HCEC 1CT (cell line): Measurements from ENCODE around the gene PPM1D.
A peak's percentile ranks its signal among the peaks of the same experiment; 100 is the strongest.
"Not testable (repeated sequence)": the region's sequence is repeated elsewhere in the genome, so short reads cannot be mapped to it uniquely, and the experiment has no call there.

Source experiments
- DNase-seq: peaks from one replicate; pipeline ENCODE4 v3.0.0-alpha.2; 2017

PPM1D gene

DNA sequence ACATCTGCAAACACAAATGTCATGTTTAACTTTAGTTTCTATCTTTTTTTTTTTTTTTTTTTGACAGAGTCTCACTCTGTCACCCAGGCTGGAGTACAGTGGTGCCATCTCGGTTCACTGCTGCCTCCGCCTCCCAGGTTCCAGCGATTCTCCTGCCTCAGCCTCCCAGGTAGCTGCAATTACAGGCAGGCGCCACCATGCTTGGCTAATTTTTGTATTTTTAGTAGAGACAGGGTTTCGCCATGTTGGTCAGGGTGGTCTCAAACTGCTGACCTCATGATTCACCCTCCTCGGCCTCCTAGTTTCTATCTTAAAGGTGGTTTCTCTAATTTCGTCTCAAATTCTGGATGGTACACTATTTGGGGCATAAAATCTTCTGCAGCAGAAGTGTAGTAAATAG, 5.8 kb upstream of the PPM1D start:
- not testable (repeated sequence) for DNase-seq

DNA sequence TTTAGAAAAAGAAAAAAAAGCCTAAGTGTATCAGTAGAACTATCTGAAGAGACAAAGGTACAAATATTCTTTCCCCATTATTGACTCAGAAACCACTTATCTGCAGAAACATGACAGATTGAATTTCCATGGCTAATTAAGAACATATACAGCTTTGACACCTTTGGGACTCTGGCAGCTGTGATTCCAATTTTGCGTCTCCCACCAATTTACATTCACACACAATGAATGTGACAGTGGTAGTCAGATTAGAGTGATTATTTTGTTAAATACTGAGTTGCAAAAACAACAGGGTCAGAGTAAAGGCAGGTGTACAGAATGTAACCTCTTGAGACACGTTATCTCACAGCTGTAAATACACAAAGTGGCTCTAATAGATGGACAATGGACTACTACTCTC, 5.3 kb upstream of the PPM1D start:
- DNase-seq, result no peak

DNA sequence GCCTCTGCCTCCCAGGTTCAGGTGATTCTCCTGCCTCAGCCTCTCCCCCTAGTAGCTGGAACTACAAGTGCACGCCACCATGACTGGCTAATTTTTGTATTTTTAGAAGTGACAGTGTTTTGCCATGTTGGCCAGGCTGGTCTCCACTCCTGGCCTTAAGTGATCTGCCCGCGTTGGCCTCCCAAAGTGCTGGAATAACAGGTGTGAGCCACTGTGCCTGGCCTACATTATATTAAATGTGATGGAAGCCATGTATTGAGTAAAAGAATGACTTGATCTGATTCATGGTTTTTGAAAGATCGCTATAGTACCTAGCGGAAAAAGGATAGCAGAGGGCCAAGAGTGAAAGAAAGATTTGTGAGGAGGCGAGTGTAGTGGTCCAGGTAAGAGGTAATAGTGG, 2.7 kb upstream of the PPM1D start:
- DNase-seq, result no peak

DNA sequence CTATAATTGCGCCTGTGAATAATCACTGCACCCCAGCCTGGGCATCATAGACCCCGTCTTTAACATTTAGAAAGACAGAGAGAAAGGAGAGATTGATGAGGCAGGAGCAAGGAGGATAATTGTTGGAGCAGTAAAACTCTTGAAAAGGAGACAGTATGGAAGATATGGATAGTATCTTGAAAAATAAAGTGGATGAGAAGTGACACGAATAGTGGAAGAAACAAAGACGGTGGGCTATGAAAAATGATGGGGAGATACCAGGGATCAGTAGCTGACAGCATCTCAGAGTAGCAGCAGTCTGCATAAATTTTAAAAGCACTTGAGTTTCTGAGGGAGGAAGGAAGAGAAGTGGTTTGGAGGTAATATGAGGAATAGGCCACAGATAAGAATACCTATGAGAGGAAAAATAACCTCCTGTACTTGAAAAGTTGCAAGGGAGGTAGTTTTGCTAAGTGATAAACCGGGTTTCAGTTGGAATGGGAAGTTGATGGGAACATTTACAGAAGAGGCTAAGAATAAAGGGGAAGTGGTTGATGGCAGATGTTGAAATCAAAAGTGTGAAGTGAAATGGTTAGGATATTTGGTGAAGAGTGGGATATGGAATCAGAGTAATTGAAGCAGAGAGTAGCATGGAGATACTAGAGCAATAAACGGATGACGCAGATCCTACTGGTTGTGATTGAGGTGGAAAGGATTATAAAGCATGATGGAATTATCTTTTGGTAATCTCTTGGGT, 1.8 kb upstream of the PPM1D start:
- DNase-seq, result no peak

DNA sequence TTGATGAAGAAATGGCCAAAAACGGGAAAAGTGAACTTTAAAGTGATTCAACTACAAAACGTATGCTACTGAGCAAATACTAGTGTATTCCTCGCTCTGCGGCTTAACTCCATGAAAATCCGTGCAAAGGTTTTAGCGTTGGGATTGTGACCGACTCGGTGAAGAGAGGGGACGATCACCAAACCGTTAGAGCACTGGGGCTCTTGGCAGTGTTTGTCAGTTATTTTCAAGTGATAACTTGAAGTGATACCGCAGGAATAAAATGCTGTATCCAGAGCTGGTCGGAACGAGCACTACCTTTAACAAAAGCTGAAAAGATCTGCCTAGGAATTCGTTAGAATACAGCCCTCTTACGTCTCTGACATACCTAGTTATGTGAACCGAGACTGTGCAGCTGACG, 773 bp upstream of the PPM1D start:
- DNase-seq, result no peak

DNA sequence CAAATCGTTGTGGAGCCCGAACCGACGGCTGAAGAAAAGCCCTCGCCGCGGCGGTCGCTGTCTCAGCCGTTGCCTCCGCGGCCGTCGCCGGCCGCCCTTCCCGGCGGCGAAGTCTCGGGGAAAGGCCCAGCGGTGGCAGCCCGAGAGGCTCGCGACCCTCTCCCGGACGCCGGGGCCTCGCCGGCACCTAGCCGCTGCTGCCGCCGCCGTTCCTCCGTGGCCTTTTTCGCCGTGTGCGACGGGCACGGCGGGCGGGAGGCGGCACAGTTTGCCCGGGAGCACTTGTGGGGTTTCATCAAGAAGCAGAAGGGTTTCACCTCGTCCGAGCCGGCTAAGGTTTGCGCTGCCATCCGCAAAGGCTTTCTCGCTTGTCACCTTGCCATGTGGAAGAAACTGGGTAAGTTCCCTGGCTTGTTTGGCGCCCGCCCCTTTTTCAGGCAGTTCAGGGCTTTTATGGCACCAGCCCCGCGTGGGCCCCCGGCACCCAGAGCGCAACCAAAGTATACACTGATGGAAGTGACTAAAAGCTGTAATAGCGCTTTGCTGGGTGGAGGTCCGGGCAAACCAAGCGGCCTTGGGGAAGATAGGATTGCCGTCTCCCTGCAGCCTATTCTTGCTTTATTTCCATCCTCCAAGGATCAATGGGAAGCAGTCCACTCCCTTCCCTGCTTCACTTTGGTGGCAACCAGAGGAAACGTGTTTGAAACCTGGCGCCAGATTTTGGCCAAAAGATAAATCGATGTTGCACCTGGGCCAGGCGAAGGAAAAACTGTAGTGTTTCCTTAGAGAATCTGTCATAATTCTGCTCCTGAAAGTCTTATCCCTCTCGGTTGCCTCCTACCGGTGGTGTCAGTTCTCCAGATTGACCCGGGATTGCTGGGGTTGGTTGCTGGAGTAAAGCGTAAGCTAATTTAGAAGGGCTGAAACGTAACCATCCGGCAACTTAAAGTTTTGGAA, 775 bp downstream of the PPM1D start:
- peak; percentile 81 for DNase-seq

DNA sequence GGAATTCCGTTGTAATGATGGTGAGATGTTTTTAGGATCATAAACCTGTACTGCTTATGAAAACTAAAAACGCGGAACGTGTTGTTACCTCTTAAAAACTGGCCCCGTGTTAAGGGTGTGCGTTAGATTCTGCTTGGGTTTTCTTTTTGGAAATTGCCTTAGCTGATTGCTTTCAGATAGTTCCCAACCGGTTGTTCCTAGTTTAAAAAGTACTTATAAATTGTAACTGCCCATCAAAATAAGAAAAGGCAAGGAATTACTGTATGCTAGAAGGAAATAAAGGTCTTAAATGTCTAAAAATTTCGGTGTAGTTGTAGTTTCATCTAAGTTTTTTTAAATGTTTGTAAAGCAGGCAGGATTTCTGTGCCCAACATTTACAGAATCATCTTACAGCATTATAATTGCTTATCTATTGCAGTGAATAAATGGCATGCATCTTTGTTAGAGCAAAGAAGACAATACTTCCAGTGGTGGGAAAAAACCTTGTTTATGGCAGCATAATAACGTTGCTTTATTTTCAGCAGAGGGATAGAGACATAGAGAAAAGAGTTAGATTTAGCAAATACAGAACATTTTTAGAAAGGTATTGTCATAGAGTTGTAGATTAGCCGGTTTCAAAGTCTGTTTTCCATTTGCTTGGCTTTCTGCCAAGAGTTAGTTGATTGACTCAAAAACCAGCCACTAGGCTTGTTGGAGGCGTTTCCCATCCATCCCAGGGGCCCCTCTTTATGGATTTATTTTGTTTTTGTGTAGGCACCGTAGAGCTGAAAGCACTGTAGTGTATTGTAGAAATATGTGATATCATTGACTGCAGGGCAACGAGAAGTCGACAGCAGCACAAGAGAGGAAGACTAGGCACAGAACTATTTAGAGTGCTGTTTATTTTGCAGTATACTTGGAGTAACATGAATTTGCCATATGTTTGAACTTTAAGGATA, 1.7 kb downstream of the PPM1D start:
- DNase-seq, result peak; percentile 82

DNA sequence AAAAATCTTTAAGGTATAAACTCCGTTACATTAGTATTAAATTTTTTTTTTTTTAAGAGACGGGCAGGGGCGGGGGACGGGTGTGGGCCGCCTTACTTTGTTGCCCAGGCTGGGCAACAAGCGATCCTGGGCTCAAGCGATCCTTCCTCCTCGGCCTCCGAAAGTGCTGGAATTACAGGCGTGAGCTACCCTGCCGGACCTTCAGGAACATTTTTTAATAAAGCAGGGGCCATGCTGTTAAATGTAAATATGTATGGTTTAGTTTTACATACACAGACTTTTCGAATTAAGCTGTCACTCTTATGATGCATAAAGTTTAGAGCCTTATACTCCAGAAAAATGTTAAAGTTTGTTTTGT, 2.4 kb downstream of the PPM1D start:
- DNase-seq, result peak; percentile 18

DNA sequence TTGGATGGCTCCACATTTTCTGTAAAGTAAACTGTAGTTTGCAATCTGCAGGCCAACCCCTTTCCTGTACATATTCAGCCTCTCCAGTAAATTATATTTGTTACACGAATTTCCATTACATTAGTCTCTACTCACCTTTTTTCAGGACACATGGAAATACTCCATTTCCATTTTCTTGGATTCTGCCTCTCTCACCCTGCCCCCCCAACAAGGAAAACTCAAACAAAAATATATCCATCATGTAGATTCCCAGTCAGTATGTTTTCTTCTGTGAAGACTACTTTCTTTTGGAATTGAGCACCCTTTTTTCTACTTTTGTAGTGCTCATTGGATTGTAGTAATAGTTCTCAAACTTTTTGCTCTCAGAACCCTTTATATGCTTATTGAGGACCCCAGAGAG, 2.9 kb downstream of the PPM1D start:
- no peak for DNase-seq

DNA sequence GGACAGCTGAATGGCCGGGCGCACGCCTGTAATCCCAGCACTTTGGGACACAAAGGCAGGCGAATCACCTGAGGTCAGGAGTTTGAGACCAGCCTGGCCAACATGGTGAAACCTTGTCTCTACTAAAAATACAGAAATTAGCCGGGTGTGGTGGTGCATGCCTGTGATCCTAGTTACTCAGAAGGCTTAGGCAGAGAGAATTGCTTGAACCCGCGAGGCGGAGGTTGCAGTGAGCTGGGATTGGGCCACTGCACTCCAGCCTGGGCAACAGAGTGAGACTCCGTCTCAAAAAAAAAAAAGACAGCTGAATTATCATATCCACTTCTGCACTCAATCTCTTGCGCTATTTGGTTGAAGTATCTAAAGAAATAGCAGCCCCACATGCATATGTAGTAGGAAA, 3.5 kb downstream of the PPM1D start:
- not testable (repeated sequence) for DNase-seq

DNA sequence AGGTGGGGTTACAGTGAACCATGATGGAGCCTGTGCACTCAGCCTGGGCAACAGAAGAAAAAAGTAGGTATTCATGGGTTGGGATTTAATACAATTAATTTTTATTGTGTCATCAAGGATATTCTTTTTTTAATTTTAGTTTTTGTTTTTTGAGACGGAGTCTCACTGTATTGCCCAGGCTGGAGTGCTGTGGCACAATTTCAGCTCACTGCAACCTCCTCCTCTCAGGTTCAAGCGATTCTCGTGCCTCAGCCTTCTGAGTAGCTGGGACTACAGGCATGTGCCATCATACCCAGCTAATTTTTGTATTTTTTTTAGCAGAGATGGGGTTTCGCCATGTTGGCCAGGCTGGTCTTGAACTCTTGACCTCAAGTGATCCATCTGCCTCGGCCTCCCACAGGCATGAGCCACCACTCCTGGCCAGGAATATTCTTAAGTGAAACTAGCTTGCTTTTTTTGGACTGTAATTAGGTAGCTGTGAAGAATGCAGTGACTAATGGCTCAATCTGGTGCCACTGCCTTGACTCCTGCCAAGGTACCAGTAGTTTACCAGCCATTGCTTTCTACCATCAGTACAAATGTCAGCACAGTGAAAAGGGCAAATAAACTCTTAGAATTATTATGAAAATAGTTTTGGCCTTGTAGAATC, 4.8 kb downstream of the PPM1D start:
- DNase-seq, result peak; percentile 58

DNA sequence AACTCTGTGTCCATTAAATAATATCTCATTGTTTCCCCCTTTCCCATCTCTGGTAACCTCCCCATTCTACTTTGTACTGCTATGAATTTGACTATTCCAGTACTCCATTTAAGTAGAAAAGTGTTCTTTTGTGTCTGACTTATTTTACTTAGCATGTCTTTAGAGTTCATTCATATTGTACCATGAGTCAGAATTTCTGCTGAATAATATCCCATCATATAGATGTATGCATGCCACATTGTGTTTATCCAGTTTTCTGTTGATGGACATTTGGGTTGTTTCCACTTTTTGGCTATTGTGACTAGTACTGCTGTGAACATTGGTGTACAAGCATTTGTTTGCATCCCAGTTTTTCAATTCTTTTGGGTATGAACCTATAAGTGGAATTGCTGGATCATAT, 6.0 kb downstream of the PPM1D start:
- DNase-seq, result no peak

DNA sequence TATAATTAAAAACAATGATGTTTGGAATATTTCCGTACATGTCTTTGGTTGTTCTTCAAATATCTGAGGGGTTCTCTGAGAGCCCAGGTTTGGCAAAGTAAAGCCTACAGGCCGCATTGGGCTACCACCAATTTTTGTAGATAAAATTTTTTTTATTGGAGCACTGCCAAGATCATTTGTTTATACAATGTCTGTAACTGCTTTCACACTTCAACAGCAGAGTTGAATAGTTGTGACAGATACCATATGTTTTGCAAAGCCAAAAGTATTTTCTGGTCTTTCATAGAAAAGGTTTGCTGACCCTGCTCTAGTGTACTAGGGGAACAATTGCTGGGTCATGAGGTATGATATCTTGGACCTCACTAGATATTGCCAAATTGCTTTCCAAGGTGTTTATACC, 10.5 kb downstream of the PPM1D start:
- no peak for DNase-seq

DNA sequence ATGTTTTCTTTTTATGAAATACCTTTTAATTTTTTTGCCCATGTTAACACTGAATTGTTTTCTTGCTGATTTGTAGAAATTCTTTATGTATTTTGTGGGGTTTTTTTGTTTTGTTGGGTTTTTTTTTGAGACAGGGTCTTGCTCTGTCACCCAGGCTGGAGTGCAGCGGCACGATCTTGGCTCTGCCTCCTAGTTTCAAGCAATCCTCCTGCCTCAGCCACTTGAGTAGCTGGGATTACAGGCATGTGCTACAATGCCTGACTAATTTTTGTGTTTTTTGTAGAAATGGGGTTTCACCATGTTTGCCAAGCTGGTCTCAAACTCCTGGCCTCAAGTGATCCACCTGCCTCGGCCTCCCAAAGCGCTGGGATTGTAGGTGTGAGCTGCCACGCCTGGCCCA, 11.3 kb downstream of the PPM1D start:
- not testable (repeated sequence) for DNase-seq

DNA sequence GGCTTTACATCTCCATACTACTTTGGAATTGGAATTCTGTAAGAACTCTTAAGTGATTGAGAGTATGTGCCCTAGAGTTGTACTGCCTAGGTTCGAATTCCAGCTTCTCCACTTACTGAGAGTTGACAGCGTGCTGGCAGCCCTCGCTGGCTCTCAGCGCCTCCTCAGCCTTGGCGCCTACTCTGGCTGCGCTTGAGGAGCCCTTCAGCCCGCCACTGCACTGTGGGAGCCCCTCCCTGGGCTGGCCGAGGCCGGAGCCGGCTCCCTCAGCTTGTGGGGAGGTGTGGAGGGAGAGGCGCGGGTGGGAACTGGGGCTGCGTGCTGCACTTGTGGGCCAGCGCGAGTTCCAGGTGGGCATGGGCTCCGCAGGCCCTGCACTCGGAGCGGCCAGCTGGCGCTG, 13.3 kb downstream of the PPM1D start:
- DNase-seq, result no peak

DNA sequence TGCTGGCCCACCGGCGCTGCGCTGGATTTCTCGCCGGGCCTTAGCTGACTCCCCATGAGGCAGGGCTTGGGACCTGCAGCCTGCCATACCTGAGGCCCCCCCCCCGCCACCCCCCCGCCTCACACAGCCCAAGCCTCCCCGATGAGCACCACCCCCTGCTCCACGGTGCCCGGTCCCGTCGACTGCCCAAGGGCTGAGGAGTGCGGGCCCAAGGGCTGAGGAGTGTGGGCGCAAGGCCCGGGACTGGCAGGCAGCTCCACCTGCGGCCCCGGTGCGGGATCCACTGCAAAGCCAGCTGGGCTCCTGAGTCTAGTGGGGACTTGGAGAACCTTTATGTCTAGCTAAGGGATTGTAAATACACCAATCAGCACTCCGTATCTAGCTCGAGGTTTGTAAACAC, 13.8 kb downstream of the PPM1D start:
- not testable (repeated sequence) for DNase-seq

DNA sequence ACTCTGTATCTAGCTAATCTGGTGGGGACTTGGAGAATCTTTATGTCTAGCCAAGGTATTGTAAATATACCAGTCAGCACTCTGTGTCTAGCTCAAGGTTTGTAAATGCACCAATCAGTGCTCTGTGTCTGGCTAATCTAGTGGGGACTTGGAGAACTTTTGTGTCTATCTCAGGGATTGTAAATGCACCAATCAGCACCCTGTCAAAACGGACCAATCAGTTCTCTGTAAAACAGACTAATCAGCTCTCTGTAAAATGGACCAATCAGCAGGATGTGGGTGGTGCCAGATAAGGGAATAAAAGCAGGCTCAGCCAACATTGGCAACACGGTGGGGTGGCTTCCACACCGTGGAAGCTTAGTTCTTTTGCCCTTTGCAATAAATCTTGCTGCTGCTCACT, 14.3 kb downstream of the PPM1D start:
- not testable (repeated sequence) for DNase-seq

DNA sequence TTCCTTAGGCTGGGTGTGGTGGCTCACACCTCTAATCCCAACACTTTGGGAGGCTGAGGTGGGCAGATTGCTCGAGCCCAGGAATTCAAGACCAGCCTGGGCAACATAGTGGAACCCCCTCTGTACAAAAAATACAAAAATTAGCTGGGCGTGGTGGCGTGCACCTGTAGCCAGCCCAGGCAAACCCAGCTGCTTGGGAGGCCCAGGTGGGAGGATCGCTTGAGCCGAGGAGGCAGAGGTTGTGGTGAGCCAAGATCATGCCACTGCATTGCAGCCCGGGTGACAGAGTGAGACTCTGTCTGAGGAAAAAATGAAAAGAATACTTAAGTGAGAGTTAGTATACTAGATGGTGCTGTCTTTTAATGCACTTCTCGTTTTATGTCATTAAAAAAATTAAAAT, 15.1 kb downstream of the PPM1D start:
- no peak for DNase-seq

DNA sequence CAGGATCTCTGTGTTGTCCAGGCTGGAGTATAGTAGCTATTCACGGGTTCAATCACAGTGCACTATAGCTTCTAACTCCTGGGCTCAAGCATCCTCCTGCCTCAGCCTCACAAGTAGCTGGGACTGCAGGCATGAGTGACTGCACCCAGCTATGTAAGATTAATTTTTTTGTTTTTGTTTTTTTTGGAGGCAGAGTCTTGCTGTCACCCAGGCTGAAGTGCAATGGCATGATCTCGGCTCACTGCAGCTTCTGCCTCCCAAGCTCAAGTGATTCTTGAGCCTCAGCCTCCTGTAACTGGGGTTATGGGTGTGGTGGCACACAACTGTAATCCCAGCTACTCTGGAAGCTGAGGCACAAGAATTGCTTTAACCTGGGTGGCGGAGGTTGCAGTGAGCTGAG, 15.8 kb downstream of the PPM1D start:
- no peak for DNase-seq

DNA sequence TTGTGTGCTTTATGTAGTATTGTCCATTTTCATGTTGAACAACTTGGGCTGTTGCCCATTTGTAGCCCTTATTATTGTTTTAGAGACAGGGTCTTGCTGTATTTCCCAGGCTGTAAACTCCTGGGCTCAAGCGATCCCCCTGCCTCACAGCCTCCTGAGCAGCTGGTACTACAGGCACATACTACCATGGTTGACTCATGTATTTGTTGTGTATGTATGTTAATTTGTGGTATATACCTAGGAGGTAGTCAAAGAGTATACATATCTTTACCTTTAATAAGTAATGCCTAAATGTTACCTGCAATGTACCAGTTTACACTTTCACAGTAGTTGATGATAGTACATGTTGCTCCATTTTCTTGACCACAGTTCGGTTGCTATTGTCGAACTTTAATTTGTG, 18.1 kb downstream of the PPM1D start:
- no peak for DNase-seq

DNA sequence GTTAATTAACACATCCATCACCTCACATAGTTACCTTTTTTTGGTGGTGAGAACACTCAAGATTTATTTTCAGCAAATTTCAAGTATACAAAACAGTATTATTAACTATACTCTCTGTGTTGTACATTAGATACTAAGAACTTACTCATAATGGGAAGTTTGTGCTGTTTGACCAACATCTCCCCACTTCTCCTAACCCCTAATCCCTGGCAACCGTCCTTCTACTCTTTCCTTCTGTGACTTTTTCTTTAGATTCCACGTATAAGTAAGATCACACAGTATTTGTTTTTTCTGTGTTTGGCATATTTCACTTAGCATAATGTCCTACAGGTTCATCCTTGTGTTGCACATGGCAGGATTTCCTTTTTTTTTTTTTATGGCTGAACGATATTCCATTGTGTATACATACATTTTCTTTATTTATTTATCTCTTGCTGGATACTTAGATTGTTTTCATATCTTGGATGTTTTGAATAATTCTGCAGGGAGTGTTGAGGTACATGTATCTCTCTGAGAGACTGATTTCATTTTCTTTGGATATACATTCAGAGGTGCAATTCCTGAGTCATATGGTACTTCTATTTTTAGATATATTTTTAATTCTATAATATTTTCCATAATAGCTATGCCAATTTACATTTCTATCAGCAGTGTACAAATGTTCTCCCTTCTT, 19.0 kb downstream of the PPM1D start:
- DNase-seq, result peak; percentile 16

DNA sequence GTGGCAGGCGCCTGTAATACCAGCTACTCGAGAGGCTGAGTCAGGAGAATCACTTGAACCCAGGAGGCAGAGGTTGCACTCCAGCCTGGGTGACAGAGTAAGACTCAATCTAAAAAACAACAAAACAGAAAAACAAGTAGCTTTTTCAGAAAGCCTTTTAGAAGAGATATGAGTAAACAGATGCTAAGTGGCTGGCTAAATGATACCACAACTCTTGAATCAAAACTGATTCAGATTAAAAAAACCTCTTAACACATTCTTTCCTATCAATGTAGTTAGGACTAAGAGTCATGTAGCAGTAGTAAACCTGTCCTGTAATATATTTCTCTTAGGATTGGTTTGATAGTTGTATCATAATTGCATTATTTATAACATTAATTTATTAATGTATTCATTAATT, 23.0 kb downstream of the PPM1D start:
- no peak for DNase-seq
